ELF-1 (cell line): Measurements from ENCODE around the gene ZNF778.

Experiments
- DNase-seq: peaks from one replicate; pipeline ENCODE4 v3.0.0-alpha.2; 2016; ENCODE audit warnings: low read depth, low spot score

ZNF778 gene

DNA sequence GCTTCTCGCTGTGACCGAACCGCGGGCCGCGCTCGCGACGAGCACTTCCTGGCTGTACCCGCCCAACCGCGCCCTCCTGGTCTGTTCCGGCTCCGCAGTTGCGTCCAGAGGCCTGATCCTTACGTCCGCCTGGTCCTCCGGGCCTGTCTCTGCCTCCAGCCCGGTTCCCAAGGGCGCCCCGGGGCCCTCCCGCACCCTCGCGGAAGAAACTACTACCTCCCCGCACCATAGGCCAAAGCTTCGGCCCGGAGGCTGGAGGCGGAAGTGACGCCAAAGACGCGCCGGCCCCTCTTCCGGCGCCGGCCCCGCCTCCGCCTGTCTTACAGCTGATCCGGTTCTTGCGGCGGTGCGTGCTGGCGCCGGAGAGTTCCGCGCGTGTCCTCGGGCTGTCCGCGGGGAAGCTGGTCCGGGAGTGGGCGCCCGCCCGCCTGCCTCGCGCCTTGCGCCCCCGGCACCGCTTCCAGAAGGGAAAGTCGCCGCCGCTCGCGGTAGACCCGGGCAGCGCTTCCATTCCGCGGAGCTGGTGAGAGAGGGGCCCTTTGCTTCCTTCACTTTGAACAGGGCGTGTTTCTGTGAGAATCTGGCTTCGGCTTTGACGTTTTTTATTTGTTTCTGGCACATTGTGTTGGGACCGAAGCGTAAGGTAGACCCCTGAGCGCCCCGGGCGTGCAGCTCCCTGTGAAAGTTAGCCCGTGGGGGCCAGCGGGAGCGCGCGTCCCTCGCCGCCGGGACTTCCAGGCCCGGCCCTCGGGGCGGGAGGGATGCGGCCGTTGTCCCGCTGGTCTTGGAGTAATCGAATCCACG is at the start of gene ZNF778:
ZNF778 (plus strand) TSS at position 316 of the 804 bp plus-strand sequence. CDS start 3,425 bp downstream, outside the sequence.
- peak; percentile 91 for DNase-seq

DNA sequence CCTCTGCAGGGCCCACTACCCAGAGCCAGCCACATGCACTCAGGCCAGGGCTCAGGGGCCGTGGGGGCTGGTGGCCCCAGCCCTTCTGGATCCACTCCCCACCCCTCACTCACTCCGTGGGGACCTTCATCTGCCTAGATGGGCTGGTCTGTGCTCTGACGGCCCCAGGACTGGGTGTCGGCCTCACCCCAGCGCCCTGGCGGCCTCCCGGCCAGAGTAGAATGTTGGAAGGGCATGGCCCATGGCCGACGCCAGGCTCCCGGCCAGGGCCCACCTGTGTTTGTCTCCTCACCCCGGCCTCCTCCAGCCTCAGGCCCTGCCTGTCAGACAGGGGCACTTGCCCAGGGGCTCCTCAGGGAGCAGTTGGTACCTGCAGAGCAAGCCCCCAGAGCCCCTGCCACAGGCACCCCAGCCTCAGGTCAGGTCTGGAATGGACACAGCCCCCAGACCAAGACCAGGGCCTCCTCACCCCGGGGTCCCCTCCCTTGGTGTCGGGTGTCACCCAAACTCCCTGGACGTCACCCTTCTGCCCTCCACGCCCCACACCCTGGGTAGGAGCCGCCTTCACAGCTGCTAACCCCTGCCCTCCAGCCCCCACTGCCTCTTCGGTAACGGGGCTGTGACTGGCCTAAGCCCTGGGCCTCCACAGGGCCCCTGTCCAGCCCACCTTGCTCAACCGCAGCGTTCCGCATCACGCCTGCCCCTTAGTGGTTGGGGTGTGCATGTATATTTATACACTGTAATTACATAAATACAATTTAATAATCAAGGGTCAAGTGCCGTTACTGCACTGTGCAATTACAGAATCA is 48.9 kb upstream of the ZNF778 start:
- DNase-seq: no peak

DNA sequence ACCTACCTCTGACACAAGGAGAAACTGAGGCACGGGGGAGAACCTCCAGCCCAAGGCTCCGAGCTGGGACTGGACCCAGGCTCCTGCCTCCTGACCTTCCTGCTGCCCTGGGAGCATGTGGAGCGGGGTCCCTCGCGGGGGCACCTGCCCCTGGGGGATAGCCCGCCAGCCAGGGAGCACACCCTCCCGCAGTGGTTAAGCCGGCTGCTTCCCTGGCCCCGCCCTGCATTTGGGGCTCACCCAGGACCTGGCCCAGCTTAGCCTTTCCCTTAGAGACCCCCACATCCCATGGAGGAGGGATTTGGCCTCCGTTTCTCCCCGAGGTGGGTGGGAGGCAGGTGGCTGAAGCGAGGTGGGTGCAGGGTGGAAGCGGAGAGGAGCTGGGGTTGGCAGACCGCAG is 47.7 kb upstream of the ZNF778 start:
- no peak for DNase-seq

DNA sequence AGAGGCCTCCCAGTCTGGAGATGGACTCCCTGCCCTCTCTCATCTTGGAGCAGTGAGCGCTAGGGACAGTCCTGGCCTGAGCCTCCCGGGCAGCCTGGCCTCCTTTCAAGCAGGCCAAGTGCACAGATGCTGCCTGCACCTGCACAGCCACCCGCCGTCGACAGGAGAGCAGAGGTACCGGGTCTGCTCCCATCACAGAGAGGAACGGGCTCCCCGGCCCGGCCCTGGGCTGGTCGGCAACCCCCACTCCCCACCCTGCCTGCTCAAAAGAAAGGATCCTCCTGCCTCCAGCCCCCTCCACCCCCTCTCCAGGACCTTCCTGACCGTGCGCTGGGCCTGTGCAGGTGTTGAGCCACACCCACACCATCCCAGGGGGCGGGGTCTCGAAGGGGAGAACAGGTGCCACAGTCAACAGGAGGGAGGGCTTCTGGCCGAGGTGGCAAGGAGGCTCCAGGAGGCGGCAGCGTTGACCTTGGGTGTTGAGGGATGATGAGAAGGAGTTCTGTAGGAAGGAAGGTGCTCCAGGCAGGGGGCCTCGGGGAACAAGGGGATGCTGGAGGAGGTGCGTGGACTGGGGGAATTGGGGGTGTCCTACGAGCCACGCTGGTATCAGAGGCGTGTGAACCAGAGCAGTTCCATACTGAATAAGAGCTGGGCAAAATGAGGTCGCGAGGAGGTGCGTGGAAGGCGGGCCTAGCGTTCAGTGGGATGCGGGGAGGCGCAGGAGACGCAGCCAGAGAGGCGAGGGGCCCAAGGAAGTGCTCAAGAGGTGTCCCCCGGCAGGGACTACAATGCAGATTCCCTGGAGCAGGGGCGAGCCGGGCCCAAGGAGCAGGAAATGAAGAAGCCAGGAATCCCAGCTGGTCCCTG is 46.9 kb upstream of the ZNF778 start:
- peak; percentile 49 for DNase-seq

DNA sequence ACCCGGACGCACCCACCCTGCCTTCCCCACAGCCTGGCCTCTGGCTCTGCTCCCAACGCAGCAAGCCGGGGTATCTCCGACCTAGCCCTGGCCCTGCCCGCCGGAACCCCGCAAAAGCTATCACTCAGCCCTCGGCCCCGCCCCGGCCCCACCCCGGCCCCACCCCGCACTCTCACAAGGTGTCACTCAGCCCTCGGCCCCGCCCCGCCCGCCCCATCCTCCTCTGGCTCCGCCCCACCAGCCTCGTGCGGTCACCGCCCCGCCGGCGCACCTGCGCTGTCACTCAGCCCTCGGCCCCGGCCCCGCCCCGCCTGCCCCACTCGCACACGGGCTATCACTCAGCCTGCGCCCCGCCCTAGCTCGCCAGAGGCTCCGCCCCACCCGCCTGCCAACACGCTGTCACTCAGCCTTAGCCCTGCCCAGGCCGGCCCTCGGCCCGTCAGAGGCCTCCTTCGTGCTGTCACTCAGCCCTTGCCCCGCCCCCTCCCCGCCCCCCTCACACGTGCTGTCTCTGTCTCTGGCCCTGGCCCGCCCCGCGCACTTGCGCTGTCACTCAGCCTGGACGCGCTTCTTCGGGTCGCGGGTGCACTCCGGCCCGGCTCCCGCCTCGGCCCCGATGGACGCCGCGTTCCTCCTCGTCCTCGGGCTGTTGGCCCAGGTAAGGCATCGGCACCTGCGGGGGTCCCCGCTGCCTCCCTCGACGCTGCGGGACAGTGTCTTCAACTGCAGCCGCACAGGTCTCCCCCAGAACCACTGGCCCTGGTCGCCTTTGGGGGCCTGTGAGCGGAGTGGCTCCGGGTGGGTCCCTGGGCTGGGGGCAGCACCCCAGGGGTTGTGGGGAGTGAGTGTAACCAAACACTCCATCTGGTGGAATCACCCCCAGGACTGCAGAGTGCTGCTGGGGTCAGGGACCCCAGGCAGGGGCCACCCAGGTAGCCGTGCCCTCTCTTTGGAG is 46.0 kb upstream of the ZNF778 start, which contains the start of gene CDH15:
CDH15 (plus strand) TSS at position 533 of the 955 bp plus-strand sequence; CDS start at position 617, 84 bp downstream.
- DNase-seq: peak; percentile 96

DNA sequence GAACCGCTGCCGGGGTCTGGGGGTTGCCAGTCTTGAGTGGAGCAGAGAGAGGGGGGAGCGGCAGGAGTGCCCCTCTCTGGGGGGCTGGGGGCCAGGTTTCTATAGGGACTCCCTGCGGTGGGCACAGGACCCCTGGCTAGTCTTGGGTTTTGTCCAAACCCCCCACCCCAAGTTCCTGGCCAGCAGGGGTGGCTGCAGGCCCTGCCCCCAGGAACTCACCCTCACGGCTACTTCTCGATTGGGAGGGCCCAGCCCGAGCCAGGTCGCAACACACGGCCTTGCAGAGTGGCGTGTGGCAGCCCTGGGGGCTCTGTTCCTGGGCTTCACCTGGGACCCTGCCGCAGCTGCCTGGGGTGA is 45.4 kb upstream of the ZNF778 start:
- DNase-seq: no peak

DNA sequence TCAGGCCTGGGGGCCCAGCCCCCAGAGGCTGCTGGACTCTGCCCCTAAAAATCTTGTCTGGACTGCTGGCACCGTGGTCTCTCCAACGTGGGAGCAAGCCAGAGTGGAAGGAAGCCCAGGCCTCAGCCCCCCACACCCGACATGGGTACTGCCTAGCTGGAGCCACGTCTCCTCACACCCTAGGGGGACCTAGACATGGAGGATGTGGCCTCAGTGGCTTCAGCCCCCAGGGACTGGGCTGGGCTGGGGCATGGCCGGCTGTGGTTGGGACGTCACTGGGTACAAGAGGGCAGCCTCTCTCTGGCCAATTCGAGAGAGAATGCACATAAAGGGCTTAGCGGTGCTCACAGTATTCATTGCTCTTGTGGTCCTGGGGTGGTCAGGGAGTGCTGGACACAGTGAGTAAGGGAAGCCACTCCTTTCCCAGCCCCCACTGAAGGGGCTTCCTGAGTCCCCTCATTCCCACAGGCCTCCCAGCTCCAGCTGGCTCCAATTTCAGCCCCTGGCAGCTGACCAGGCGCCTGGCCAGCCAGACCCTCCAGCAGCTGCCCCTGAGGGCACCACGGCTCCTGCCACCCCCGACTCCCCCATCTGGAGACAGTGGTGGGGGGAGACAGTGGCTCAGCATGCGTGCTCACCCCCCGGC is 44.9 kb upstream of the ZNF778 start:
- no peak for DNase-seq

DNA sequence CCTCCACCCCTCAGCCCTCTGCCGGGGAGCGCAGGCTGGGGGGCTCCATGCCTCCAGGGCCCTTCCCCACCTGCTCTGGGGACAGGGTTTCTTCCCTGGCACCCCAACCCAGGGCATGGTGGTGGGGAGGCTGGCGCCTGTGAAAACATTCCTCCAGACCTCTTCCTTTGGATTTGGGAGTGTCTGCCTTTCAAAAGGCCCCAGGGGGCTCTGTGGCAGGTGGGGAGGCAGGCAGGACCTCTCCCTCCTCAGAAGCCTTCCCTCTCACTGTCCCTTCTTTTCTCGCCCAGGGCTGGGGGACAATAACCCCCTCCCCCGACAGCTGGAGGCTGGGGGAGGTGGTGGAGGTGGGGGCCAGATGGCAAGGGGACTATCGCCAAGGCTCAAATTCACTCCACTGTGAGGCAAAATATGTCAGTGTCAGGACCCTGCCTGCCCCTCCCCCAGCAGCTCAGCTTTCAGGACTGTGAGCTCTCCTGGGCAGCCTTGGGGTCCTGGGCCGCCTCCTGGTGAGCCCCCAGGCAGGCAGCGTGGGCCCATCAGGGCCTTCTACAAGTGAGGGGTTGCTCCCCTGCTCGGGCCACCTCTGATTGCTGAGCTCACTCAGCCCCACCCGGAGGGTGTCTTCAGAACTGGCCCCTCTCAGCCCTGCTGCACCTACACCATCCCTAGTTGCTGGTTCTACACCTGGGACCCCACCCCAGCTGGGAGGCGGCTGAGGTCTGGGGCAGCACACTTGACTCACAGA is 44.2 kb upstream of the ZNF778 start:
- DNase-seq: no peak

DNA sequence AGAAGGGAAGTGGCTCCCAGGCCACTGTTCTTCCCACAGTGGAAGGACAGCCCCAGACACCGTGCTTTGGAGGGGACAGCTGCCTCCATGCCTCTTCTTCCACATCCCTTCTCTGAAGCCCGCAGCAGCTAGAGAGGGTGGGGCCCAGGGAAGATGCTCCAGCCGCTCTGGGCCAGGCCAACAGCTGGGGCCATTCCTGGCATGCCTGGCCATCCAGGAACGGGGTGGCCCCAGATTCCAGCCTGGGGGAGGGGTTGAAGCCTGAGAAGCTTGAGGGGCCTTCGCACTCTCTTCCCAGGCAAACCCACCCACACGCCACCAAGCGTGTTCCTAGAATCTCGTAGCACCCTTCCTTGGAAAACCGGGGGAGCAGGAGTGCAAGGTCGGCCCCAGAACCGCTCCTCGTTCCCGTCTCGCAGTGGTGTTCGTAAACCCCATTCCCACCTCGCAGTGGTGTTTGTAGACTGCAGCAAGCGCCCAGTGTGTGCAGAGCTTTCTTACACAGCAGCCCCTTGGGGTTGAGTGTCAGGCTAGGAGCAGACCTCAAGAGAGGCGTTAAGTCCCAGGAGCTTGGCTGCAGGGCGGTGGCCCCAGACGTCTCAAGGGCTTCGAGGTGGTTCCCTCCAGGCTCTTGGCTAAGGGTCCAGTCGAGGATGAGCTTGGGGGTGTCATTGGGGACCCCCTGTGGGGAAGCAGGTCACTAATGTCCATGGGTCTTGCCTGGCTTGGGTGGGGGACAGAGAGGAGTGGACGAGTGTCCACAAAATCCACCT is 43.3 kb upstream of the ZNF778 start:
- no peak for DNase-seq

DNA sequence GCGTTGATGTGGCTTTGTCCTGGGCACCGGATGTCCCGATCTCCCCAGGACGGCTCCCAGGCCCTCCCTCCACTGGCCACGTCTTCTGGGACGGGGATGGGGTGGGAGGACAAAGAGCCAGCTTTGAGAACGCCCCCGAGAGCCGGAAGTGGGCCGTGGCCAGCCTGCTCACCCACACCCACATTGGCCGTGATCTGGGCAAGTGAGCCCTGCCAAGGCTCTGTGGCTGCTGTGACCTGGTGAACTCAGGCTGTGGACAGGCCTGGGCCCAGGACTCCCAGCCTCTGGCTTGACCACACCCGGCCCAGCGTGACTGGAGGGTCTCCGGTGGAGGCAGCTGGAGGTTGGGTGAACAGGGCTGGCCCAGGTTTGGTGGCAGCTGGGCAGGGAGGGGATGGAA is 42.6 kb upstream of the ZNF778 start:
- DNase-seq: no peak

DNA sequence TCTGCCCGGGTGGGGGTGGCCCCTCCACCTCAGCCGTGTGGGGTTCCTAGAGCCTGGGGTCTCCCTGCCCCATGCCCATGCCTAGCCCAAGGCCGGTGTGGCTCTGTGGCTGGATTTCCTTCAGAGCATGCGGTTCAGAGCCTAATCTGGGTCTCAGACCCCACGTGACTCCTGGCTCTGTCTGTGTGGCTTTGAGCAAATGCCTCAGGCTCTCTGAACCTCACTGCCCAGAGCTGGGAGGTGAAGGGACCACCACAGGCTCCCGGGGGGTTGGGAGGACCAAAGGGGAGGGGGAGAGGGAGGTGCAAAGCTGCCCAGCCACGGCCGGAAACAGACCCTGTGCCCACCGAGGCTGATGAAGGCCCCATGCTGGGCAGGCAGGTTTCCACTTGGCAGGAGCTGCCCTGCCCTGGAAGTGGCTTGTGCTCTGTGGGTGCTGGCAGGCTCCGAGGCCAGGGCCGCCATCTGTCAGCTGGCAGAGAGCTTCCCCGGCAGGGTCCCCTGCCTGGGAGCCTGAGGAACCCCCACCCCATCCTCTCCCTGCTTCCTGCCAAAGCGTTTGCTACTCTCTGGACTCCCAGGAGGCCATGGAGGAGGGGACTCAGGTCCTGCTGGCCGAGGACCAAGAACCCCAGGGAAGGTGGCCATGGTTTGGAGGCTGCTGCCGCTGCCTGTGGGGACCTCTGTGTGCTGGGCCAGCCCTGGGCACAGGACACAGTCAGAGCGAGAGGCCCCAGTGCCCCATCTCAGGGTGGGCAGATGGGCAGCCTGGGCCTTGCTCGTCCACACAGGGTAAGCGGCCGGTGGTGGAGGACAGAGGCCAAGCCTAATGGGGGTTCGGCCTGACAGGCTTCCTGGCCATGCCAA is 42.0 kb upstream of the ZNF778 start:
- no peak for DNase-seq

DNA sequence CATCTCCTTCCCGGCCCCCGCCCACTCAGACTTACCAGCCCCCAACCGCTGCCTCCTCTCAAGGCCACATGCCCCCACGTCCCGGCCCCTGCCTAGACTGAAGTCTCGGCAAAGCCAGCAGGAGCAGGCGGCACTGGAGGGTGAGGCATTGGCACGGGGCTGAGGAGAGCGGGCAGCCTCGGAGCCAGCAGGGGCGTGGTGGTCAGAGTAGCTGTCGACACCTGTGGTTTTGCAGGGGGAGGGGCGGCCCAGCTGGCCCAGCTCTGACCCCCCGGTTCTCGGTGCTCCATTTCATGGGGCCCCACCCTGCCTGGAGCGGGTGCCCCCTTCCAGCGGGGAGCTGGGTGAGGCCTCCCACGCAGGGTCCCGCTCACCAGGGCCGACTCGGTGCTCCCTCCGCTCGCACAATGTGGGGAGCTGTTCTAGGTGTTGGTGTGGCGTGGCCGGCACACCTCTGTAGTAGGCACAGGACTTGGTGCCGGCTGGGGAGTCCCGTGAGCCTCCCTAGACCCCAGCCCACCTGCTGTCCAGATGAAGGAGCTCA is 41.3 kb upstream of the ZNF778 start:
- no peak for DNase-seq

DNA sequence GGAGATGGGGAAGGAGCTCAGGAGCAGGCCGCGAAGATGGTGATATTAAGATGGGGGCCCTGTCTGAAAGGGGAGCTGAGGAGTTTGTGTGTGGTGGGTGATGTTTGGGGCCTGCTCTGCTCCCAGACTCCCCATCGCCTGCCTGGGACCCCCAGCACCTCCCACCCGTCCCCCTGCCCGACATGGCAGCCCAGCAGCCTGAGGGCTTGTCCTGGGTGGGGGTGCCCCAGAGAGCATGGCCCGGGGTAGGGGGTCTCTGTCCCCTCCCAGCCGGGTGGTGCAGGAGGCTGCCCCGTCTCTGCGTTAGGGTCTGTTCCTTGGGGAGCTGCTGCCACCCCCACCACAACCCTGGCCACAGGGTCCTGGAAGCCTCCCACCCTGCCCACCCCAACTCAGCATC is 40.8 kb upstream of the ZNF778 start:
- no peak for DNase-seq

DNA sequence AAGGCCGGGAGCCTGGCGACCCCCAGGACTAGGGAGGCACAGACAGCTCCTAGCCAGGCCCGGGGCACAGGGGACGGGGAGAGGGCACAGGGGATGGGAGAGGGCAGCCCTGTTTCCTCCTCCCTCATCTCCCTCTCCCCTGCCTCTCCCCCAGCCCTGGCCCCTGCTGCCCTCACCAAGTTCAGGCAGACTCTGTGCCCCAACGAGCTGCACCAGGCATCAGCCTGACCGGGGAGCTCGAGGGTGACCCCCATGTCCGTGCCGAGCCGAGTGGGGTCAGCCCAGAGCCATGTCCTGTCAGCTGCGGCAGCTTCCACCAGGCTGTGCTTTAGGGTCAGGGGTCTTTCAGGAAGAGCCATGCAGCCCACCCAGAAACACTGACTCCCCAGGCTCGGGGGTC is 40.0 kb upstream of the ZNF778 start:
- DNase-seq: no peak

DNA sequence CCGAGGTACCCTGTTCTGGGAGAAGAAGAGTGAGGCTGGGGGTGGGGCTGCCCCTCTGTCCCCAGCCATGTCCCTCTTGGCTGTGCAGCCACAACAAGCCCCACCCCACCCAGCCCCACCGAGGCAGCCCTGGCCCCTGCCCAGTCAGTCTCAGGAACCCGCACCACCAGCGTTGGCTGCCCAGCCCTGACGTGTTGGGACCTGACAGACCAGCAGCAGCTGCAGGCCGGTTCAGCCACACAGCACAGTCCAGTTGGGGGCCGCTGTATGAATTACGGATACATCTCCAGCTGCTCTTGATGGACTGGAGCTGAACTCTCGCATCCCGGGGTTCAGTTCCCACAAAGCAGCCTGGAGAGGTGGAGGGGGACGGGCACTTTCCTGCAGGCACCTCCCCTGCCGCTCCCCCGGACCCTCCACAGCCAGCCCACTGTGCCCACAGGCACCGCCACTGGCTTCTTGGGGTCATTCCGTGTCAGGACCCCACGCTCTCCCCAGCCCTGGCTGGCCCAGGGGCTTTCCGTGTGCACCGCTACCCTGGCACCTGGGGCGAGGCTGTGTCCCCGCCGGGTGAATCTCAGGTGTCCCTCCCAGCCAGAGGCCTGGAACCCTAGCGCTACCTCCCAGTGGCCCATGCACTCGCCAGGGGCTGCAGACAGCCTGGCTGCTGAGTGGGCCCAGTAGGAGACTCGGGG is 38.9 kb upstream of the ZNF778 start:
- no peak for DNase-seq

DNA sequence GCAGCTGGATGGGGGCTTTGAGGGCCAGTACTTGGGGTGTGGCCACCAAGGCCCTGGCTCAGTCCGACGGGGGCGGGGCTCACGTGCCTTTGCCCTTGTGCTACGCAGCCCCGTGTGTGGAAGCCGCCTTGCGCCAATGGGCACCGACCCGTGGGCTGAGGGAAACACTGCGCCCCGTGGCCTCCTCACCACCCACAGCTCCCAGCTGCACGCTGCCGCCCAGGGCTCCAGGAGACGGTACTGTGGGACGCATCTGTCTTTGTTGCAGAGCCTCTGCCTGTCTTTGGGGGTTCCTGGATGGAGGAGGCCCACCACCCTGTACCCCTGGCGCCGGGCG is 38.4 kb upstream of the ZNF778 start:
- DNase-seq: no peak
